ENCODE data around the gene GOLT1B. TPM values are rescaled to one million over a fixed set of nuclear protein-coding genes. Genes with fewer than 3 reads are reported as not detected.
"Not testable (repeated sequence)": the region's sequence is repeated elsewhere in the genome, so short reads cannot be mapped to it uniquely, and the experiment has no call there.

Gene GOLT1B, protein sequence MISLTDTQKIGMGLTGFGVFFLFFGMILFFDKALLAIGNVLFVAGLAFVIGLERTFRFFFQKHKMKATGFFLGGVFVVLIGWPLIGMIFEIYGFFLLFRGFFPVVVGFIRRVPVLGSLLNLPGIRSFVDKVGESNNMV
- 10 to 100 TPM; 18.6 to 23.3 TPM for total RNA-seq
- long read RNA-seq, transcript GOLT1B-201 (5 exons, 3,227 nt): major isoform, 33 of 40 reads
- long read RNA-seq, partial matches to known transcripts: 0 of 40 reads
- long read RNA-seq, other reads (novel, unspliced or antisense): 1 of 40 reads

- DNase-seq: peak; percentile 88 to 92
- peak; percentile 100 for ATAC-seq
- intact Hi-C loops (cut with DNase I, micrococcal nuclease): loop anchor here in 1 of 2 donors (10.0 kb wide), 1 partner anchor 67 kb away; the partner anchor contains the start of gene PYROXD1
Observed at GRCh38 chr12:21501258-21502163, at the start of gene GOLT1B, which contains the start of gene RECQL. Gene GOLT1B (plus strand): TSS chr12:21501789. CDS start chr12:21501924, 135 bp downstream. Gene RECQL (minus strand): TSS chr12:21501635. CDS start chr12:21499570, 2,065 bp downstream.

- intact Hi-C loops (cut with DNase I, micrococcal nuclease): no loop called here
- ATAC-seq (no peak), DNase-seq (no peak)
Observed at GRCh38 chr12:21453312-21453852, 48.2 kb upstream of the GOLT1B start.

DNA sequence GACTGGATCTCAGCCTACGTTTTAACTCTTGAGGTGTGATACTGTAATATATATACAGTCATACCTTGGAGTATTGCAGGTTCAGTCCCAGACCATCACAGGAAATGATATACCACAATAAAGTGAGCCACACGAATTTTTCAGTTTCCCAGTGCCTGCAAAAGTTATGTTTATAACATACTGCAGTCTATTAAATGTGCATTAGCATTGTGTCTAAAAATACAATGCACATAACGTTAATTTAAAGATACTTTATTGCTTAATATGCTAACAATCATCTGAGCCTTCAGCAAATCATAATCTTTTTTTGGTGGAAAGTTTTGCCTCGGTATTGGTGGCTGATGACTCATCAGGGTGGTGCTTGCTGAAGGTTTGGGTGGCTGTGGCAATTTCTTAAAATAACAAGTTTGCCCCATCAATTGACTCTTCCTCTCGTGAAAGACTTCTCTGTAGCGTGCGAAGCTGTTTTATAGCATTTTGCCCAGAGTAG, 45.3 kb upstream of the GOLT1B start:
- DNase-seq (no peak), ATAC-seq (no peak)
- intact Hi-C loops (cut with DNase I, micrococcal nuclease): no loop called here

GRCh38 chr12:21459474-21459873, 42.1 kb upstream of the GOLT1B start:
- no peak for DNase-seq
- ATAC-seq: no peak
- intact Hi-C loops (cut with DNase I, micrococcal nuclease): no loop called here

GRCh38 chr12:21467334-21467733, 34.3 kb upstream of the GOLT1B start:
- intact Hi-C loops (cut with DNase I, micrococcal nuclease); DNase-seq; ATAC-seq: not testable (repeated sequence)

DNA sequence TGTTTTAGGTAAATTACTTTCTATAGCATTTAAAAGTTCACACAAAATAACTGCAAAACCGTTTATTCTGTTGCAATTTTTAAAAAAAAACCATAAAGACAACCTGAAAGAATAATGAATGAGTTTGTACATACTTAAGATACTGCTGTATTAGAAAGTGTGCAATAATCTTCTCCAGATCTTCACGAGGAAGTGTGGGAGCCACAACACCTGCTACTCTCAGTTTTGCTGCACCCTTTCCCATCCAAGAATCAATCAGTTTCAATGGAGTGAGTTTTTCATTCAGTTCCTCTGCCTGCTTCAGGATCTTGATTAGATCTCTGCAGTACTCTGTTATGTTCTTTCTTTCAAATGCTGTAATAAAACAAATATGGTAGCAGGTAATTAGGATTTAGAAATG, 30.3 kb upstream of the GOLT1B start:
- intact Hi-C loops (cut with DNase I, micrococcal nuclease): no loop called here
- ATAC-seq (no peak), DNase-seq (no peak)

- no peak for DNase-seq
- no peak for ATAC-seq
- intact Hi-C loops (cut with DNase I, micrococcal nuclease): no loop called here
Observed at GRCh38 chr12:21472197-21472823, 29.3 kb upstream of the GOLT1B start.

DNA sequence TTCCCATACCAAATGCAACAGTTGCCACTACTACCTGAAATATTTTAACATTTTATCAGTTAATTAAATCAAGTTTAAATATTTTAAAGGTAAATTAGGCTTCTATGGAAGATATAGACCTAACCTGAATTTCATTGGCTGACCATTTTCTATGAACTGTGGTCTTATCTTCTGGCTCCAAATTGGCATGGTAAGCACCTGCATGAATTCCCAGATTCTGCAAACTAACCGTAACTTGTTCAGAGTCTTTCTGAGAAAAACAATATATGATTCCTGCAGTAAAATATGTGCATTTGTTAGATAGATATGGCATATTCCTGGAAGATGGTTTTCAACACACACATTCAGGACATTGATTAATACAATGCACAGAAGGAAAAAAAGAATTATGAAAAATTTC, 26.0 kb upstream of the GOLT1B start:
- no peak for ATAC-seq

DNA sequence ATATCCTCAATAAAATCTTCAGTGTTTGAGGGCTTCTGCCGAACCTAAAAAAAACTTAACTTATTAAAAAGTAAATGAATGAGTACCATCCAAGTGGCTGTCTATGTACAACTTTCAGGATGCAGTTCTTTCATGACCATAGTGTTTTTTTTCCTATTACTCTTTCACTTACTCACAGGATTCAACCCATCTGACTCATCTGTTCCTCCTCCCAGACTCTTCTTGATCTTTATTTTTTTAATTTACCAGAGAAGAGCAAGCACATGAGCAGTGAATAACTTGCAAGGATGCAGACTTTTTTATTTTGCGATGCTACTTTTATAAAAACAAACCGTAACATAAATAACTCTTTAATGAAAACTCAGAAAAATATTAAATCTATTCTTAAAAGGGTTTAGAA, 24.6 kb upstream of the GOLT1B start:
- intact Hi-C loops (cut with DNase I, micrococcal nuclease): no loop called here
- no peak for DNase-seq
- no peak for ATAC-seq

More for the DNA sequence above, 26.0 kb upstream of the GOLT1B start:
- intact Hi-C loops (cut with DNase I, micrococcal nuclease): no loop called here
- DNase-seq: no peak

DNA sequence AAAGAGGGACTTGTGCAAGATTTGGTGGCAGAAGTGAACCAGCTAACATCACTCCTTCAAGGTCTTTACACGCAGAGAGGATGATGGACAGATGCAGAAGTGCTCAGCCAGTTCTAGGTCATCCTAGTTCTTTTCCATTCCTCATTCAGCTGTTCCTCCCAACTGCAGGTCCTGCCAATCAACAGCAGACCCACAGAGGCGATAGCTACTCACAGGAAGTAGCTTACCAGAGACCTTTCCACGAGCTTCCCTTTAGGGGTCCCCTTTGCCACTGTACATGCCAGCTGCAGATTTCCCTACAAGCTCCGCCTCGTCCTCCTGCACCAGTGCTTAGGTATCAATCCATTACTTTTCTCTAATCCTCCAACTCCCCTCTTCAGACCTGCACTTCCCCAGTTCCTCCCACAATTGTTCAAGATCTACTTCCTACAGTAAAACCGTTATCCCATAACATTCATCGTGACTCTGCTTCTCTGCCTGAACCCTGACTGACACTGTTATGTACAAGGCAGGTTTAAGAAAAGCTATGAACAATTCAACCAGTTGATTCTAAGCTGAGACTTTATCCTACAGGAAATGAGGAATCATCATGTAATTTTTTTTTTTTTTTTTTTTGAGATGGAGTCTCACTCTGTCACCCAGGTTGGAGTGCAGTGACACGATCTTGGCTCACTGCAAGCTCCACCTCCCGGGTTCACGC, 22.7 kb upstream of the GOLT1B start:
- intact Hi-C loops (cut with DNase I, micrococcal nuclease): no loop called here
- ATAC-seq (no peak), DNase-seq (no peak)

- DNase-seq: no peak
- intact Hi-C loops (cut with DNase I, micrococcal nuclease): no loop called here
- no peak for ATAC-seq
Observed at GRCh38 chr12:21483531-21483930, 18.1 kb upstream of the GOLT1B start.

- intact Hi-C loops (cut with DNase I, micrococcal nuclease): no loop called here
- no peak for ATAC-seq
- DNase-seq: no peak
Observed at GRCh38 chr12:21485998-21486397, 15.6 kb upstream of the GOLT1B start.

DNA sequence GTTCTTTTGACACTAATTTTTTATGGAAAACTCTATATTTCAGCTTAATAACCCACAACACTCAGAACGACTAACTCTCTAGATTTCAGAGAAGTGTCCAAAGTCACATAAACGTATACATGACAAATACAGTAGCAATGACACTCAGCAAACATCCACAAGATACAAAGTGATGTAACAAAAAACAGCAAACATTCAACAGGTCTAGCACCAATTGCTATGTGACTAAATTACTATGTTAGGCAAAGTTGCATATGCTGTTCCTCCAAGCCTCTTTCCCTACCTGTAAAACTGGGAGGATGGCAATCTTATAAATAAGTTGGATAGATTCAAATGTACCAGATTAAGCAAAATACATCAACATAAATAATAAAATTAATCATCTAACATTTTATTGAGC, 1.8 kb upstream of the GOLT1B start:
- intact Hi-C loops (cut with DNase I, micrococcal nuclease): loop anchor here in 1 of 2 donors (10.0 kb wide), 1 partner anchor 65 kb away; the partner anchor contains the start of gene PYROXD1
- DNase-seq (no peak), ATAC-seq (no peak)

DNA sequence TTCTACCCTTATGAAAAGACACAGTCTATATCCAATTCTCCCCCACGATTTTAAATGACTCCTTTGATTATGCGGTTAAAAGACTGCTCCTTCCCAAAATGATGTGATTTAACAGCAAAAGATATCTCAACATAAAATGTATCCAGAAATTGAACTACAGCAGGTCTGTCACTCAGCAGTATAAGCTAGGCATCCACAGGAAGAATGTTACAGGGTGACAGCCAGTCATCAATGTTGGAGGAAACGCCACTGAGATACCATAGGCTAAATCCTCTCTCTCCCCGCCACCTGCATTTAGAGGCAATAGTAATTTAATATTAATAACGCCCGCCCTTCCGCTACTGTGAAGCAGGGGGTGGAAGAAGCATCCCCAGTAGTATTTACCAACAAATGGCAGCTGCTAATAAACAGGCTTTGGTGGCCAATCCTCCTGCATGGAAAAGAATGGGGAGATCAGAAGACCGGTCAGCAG, 767 bp upstream of the GOLT1B start:
- intact Hi-C loops (cut with DNase I, micrococcal nuclease): loop anchor here in 1 of 2 donors (10.0 kb wide), 1 partner anchor 66 kb away; the partner anchor contains the start of gene PYROXD1
- ATAC-seq (no peak), DNase-seq (no peak)

DNA sequence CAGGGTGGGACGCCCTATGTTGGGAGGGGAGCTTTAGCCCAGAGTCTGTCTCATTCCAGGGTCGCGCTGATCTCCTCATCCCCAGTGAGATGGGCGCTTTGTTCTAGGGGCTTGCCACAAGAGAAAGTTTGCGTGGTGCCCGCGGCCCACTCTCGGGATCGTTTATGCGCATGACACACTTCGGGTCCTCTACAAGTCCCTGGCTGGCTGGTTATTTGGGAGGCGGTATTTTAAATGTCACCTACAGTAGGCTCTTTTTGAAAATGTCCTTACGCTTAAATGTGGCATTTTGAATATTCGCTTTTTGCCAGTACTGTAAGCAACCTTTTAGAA, 541 bp downstream of the GOLT1B start:
- ATAC-seq (peak; percentile 19), DNase-seq (no peak)
- intact Hi-C loops (cut with DNase I, micrococcal nuclease): loop anchor here in 1 of 2 donors (10.0 kb wide), 1 partner anchor 67 kb away; the partner anchor contains the start of gene PYROXD1

DNA sequence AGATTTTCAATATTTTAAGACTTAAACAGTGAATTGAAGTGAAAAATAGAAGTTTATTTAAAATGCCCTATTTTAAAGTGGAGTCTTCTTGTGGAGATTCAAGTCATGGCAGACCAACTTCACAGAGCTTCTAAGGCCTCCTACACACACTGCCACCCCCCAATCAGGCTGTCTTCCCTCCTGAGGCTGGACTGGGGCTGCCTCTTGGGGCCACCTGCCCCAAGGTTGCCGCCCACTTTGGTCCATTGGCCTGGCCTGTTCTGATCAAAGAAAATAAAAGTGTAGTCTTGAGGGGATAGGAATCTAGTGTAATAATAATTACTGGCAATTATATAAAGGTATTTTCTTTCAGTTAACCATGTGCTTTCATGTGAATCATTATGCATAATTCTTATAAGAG, 1.3 kb downstream of the GOLT1B start:
- DNase-seq: no peak
- no peak for ATAC-seq
- intact Hi-C loops (cut with DNase I, micrococcal nuclease): loop anchor here in 1 of 2 donors (10.0 kb wide), 1 partner anchor 68 kb away; the partner anchor contains the start of gene PYROXD1

DNA sequence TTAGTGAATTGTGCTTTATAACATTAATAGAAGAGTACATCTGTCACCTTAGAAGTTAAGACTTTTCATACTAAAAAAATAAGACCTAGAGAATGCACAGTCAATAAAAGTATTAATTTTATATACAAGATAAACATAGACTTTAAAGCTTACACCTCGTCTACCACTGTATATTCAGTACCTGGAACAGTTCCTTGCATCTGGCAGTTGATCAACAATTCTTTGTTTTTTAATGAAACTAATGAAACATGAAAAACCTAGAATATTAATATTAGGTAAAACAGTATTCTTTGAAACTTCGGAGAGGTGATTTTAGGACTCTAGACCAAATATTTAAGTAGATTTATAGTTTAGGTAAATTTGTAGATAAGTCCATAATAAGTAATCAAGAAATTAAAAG, 4.3 kb downstream of the GOLT1B start:
- intact Hi-C loops (cut with DNase I, micrococcal nuclease): loop anchor here in 1 of 2 donors (10.0 kb wide), 1 partner anchor 71 kb away; the partner anchor contains the start of gene PYROXD1
- DNase-seq: no peak
- ATAC-seq: no peak

DNA sequence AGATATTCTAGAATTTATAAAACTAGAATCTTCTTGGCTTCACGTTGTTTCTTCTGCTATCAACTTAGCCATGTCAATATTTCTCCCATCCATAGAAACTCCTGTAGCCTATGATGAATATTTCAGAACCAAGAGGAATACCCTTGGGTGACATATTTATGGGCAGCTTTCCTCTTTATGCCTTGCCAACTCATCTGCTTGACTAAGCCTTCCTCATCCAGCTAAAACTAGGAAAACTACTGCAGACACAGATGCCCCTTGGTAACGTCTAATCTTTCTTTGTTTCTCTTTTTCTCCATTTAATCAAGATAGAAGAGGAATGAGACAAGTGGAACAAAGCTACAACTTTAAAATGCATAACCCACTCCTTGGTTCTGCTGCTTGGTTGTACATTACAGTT, 6.3 kb downstream of the GOLT1B start:
- no peak for DNase-seq
- intact Hi-C loops (cut with DNase I, micrococcal nuclease): loop anchor here in 1 of 2 donors (10.0 kb wide), 1 partner anchor 73 kb away; the partner anchor contains the start of gene PYROXD1
- ATAC-seq: no peak

All from left colon (tissue), 2 donors.